ENCODE data around the gene HTT.

Gene HTT

GRCh38 chr4:3225071-3225850 is 150.8 kb downstream of the HTT start:
- no peak for DNase-seq

GRCh38 chr4:3225936-3226335 is 151.5 kb downstream of the HTT start:
- no peak for DNase-seq

- no peak for DNase-seq
Measured at GRCh38 chr4:3226467-3226866, 152.0 kb downstream of the HTT start.

GRCh38 chr4:3226944-3227343 is 152.5 kb downstream of the HTT start:
- DNase-seq: no peak

- DNase-seq: no peak
Measured at GRCh38 chr4:3227878-3228675, 153.6 kb downstream of the HTT start.

- DNase-seq: no peak
Measured at GRCh38 chr4:3228881-3229280, 154.4 kb downstream of the HTT start.

GRCh38 chr4:3229328-3229727 is 154.8 kb downstream of the HTT start:
- no peak for DNase-seq

- no peak for DNase-seq
Measured at GRCh38 chr4:3229964-3230363, 155.5 kb downstream of the HTT start.

GRCh38 chr4:3231471-3231870 is 157.0 kb downstream of the HTT start:
- no peak for DNase-seq

- DNase-seq: no peak
Measured at GRCh38 chr4:3232001-3232400, 157.5 kb downstream of the HTT start.

GRCh38 chr4:3232871-3233271 is 158.4 kb downstream of the HTT start:
- DNase-seq: no peak

- DNase-seq: no peak
Measured at GRCh38 chr4:3233391-3234071, 159.1 kb downstream of the HTT start.

GRCh38 chr4:3234171-3235029 is 159.9 kb downstream of the HTT start:
- no peak for DNase-seq

GRCh38 chr4:3235030-3235345 is 160.5 kb downstream of the HTT start:
- DNase-seq: no peak

- DNase-seq: no peak
Measured at GRCh38 chr4:3235581-3235980, 161.1 kb downstream of the HTT start.

- DNase-seq: no peak
Measured at GRCh38 chr4:3236326-3236878, 161.9 kb downstream of the HTT start.

- DNase-seq: no peak
Measured at GRCh38 chr4:3237266-3237665, 162.8 kb downstream of the HTT start.

- no peak for DNase-seq
Measured at GRCh38 chr4:3237712-3238560, 163.5 kb downstream of the HTT start.

- DNase-seq: no peak
Measured at GRCh38 chr4:3238721-3239120, 164.2 kb downstream of the HTT start.

GRCh38 chr4:3239303-3239702 is 164.8 kb downstream of the HTT start:
- DNase-seq: no peak
